ENCODE measurements around the gene LINC01488. TPM values are rescaled to one million over a fixed set of nuclear protein-coding genes. Genes with fewer than 3 reads are reported as not detected.

LINC01488 gene
- total RNA-seq, 1 experiment from 2014 or later: not detected

GRCh38 chr11:69456712-69457111, 24.8 kb upstream of the LINC01488 start:
- H3K36me3 ChIP-seq (ENCODE audit: control insufficient read depth in 1 of 2, insufficient read depth in 2 of 2, low read length in 2 of 2): no peaks in the 10 kb centered on the region
- no peak overlapping the region for H3K27ac ChIP-seq (ENCODE audit: low read depth, low read length)
- H3K4me3 ChIP-seq (replicated peaks in 1 of 2; ENCODE audit: low read depth in 1 of 2, low read length in 2 of 2): no peak overlapping the region
- no peak overlapping the region for H3K9ac ChIP-seq (ENCODE audit: low read length)
- POLR2A ChIA-PET: no interaction called here
- H4K20me1 ChIP-seq (ENCODE audit: insufficient read depth): no peaks in the 10 kb centered on the region
- CTCF ChIA-PET: no interaction called here
- H3K9me3 ChIP-seq (ENCODE audit: control insufficient read depth in 1 of 2, insufficient read depth in 1 of 2, low read depth in 1 of 2, low read length in 2 of 2): peaks cover 0 to 31% of the 10 kb centered on the region in 2 experiments; a peak in 2 of 4 replicates
- no peak for ATAC-seq
- BruUV-seq (replicated peaks): no TSS peak
- peaks cover 0 to 6% of the 10 kb centered on the region in 2 experiments; a peak in 1 of 4 replicates for H3K4me1 ChIP-seq (ENCODE audit: control insufficient read depth in 1 of 2, insufficient read depth in 2 of 2, low read length in 2 of 2)
- no peaks in the 10 kb centered on the region for H3K27me3 ChIP-seq (ENCODE audit: insufficient read depth, low read length)
- intact Hi-C loops (cut with micrococcal nuclease): no loop called here
- TF ChIP-seq YY1 (IDR thresholded peaks at IDR 0.05; ENCODE audit: extremely low read depth, insufficient replicate concordance, low read depth, low read length): no peak
- TF ChIP-seq TCF7L2 (IDR thresholded peaks at IDR 0.05; ENCODE audit: borderline replicate concordance, extremely low read depth, insufficient read depth, insufficient read length): no peak
- TF ChIP-seq, protein P1, sequence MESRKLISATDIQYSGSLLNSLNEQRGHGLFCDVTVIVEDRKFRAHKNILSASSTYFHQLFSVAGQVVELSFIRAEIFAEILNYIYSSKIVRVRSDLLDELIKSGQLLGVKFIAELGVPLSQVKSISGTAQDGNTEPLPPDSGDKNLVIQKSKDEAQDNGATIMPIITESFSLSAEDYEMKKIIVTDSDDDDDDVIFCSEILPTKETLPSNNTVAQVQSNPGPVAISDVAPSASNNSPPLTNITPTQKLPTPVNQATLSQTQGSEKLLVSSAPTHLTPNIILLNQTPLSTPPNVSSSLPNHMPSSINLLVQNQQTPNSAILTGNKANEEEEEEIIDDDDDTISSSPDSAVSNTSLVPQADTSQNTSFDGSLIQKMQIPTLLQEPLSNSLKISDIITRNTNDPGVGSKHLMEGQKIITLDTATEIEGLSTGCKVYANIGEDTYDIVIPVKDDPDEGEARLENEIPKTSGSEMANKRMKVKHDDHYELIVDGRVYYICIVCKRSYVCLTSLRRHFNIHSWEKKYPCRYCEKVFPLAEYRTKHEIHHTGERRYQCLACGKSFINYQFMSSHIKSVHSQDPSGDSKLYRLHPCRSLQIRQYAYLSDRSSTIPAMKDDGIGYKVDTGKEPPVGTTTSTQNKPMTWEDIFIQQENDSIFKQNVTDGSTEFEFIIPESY (IDR thresholded peaks at IDR 0.05; ENCODE audit: extremely low read depth, insufficient replicate concordance, low read length): no peak
- no peak for TF ChIP-seq CBX3 (IDR thresholded peaks at IDR 0.05; ENCODE audit: low read depth)
- no peak for TF ChIP-seq MAX (IDR thresholded peaks at IDR 0.05)
- no peak for TF ChIP-seq JUND (IDR thresholded peaks at IDR 0.05)
- TF ChIP-seq SIN3A (IDR thresholded peaks at IDR 0.05; ENCODE audit: low read depth): no peak
- TF ChIP-seq ELF1 (IDR thresholded peaks at IDR 0.05; ENCODE audit: borderline replicate concordance, low read depth): no peak
- no peak for TF ChIP-seq SP1 (IDR thresholded peaks at IDR 0.05; ENCODE audit: low read depth)
- TF ChIP-seq SRF (IDR thresholded peaks at IDR 0.05; ENCODE audit: low read depth): no peak
- TF ChIP-seq POLR2AphosphoS5 (IDR thresholded peaks at IDR 0.05; ENCODE audit: low read depth, low read length): no peak
- TF ChIP-seq EGR1 (IDR thresholded peaks at IDR 0.05; ENCODE audit: low read depth): no peak
- TF ChIP-seq CEBPB (IDR thresholded peaks at IDR 0.05; ENCODE audit: low read depth): no peak
- H3K9me2 ChIP-seq (ENCODE audit: insufficient read depth): no peaks in the 10 kb centered on the region
- H2AFZ ChIP-seq (ENCODE audit: low read depth, low read length, poor library complexity, severe bottlenecking): no peak overlapping the region
- RAD21 ChIA-PET (ENCODE audit: low non-redundant PET in 1 of 2, low total read pairs in 2 of 2, uncharacterized antibody in 2 of 2, unreplicated experiment in 2 of 2): no interaction called here
- H3K4me2 ChIP-seq (ENCODE audit: low read length): no peak overlapping the region
- DNase-seq (ENCODE audit: low read depth, low spot score): no peak
- no peaks in the 10 kb centered on the region for H3K79me2 ChIP-seq (ENCODE audit: insufficient read depth, low read length)
